Putamen (tissue), 1 donor: ENCODE data around the gene ZNF74.
A peak's percentile ranks its signal among the peaks of the same experiment; 100 is the strongest.
"Not testable (repeated sequence)": the region's sequence is repeated elsewhere in the genome, so short reads cannot be mapped to it uniquely, and the experiment has no call there.

Experiments
- DNase-seq: peaks from one replicate; pipeline ENCODE4 v3.0.0-alpha.2; 2016; ENCODE audit warnings: low spot score

ZNF74 gene

GRCh38 chr22:20393705-20394476 is at the start of gene ZNF74:
ZNF74 (plus strand) TSS chr22:20394151; CDS start chr22:20394629, 478 bp downstream.
- peak; percentile 95 for DNase-seq

GRCh38 chr22:20346553-20346952 is 47.4 kb upstream of the ZNF74 start:
- not testable (repeated sequence) for DNase-seq

- DNase-seq = not testable (repeated sequence)
Measured at GRCh38 chr22:20352536-20352935, 41.4 kb upstream of the ZNF74 start.

- no peak for DNase-seq
Measured at GRCh38 chr22:20354238-20354975, 39.5 kb upstream of the ZNF74 start.

GRCh38 chr22:20355939-20356636 is 37.9 kb upstream of the ZNF74 start:
- DNase-seq = not testable (repeated sequence)

GRCh38 chr22:20356906-20357305 is 37.0 kb upstream of the ZNF74 start:
- not testable (repeated sequence) for DNase-seq

GRCh38 chr22:20357967-20358366 is 36.0 kb upstream of the ZNF74 start:
- not testable (repeated sequence) for DNase-seq

GRCh38 chr22:20358503-20359239 is 35.3 kb upstream of the ZNF74 start:
- DNase-seq = not testable (repeated sequence)

GRCh38 chr22:20360261-20360660 is 33.7 kb upstream of the ZNF74 start:
- not testable (repeated sequence) for DNase-seq

GRCh38 chr22:20360866-20361751 is 32.8 kb upstream of the ZNF74 start:
- DNase-seq = not testable (repeated sequence)

- not testable (repeated sequence) for DNase-seq
Measured at GRCh38 chr22:20361752-20362229, 32.2 kb upstream of the ZNF74 start.

GRCh38 chr22:20362403-20362802 is 31.5 kb upstream of the ZNF74 start:
- DNase-seq = not testable (repeated sequence)

- not testable (repeated sequence) for DNase-seq
Measured at GRCh38 chr22:20364335-20365260, 29.4 kb upstream of the ZNF74 start.

- DNase-seq = not testable (repeated sequence)
Measured at GRCh38 chr22:20366841-20367240, 27.1 kb upstream of the ZNF74 start.

- not testable (repeated sequence) for DNase-seq
Measured at GRCh38 chr22:20368875-20369274, 25.1 kb upstream of the ZNF74 start.

GRCh38 chr22:20371687-20372086 is 22.3 kb upstream of the ZNF74 start:
- not testable (repeated sequence) for DNase-seq

- not testable (repeated sequence) for DNase-seq
Measured at GRCh38 chr22:20372406-20372854, 21.5 kb upstream of the ZNF74 start.

GRCh38 chr22:20373195-20373706 is 20.7 kb upstream of the ZNF74 start:
- not testable (repeated sequence) for DNase-seq

GRCh38 chr22:20374130-20374529 is 19.8 kb upstream of the ZNF74 start:
- not testable (repeated sequence) for DNase-seq
